Measurements from ENCODE around the gene MEF2C.

DNA sequence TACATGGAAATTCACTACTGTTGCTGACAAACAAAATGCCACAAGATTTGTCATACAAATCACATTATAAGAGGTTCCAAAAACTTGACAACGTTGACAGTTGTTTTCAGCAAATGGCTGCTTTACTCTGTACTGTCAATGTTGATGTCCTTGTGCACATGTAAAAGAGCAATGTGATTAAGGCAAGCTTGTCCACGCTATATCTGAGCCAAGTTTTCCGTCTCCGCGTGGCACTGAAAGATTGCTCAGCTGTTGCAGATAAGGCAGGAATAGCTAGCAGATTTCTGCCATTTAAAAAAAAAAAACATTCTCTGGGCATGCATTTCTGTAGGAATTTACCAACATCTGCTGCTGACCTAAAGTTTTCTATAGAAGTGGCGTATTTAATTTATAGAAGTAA lies 46.4 kb upstream of the MEF2C start:
- no peak; the same call in 1 of the 2 replicates for TF ChIP-seq GATA2 (IDR thresholded peaks at IDR 0.05; ENCODE audit: low read depth, low read length)
- no peak for TF ChIP-seq GATA3 (IDR thresholded peaks at IDR 0.05; ENCODE audit: low read depth, low read length)

Measured in SH-SY5Y (cell line).